H1 (cell line): ENCODE data around the gene WDR44. TPM values are rescaled to one million over a fixed set of nuclear protein-coding genes. Genes with fewer than 3 reads are reported as not detected.
A peak's percentile ranks its signal among the peaks of the same experiment; 100 is the strongest.

ENCODE experiments used
- CTCF ChIA-PET: fragments of 300-600 bp; sonication (Branson Sonifier 250); formaldehyde crosslinking; loops from one replicate; lab custom pipeline; 2021; ENCODE audit not compliant: partially characterized antibody; lab: Charles Lee
- POLR2A ChIA-PET: fragments of 300-600 bp; sonication (Branson Sonifier 250); formaldehyde crosslinking; loops from one replicate; lab custom pipeline; 2021; ENCODE audit warnings: inconsistent platforms; ENCODE audit not compliant: partially characterized antibody; lab: Charles Lee
- DNase-seq, 2 experiments: peaks; one replicate each; pipeline versions ENCODE4 v3.0.0 to v3.0.0-alpha.2; 2010 to 2022; ENCODE audit warnings: low spot score in 2 of 2, low read depth in 1 of 2, mixed read lengths in 1 of 2
- FAIRE-seq: peaks from 2 replicates; lab custom pipeline; 2011; peaks lifted over from hg19 to GRCh38; lab: Jason Lieb, UNC
- H2AFZ ChIP-seq: 2 replicates; pipeline ENCODE4 v1.8.1; 2012; ENCODE audit warnings: low read length, inconsistent platforms
- H2AK5ac ChIP-seq: 2 replicates; pipeline ENCODE4 v1.6.1; 2013; ENCODE audit warnings: low read depth, low read length
- H2BK120ac ChIP-seq: replicated peaks from 2 replicates; pipeline ENCODE3; 2013; ENCODE audit warnings: low read depth, low read length, inconsistent platforms
- H2BK12ac ChIP-seq: 2 replicates; pipeline ENCODE4 v1.6.1; 2013; ENCODE audit warnings: low read depth, low read length
- H2BK15ac ChIP-seq: 2 replicates; pipeline ENCODE4 v1.6.1; 2013; ENCODE audit warnings: low read length
- H2BK20ac ChIP-seq: 2 replicates; pipeline ENCODE4 v1.6.1; 2013; ENCODE audit warnings: low read length
- H2BK5ac ChIP-seq: 2 replicates; pipeline ENCODE4 v1.6.1; 2013; ENCODE audit warnings: low read depth, low read length
- H3K14ac ChIP-seq: 2 replicates; pipeline ENCODE4 v1.6.1; 2013; ENCODE audit warnings: inconsistent platforms; ENCODE audit not compliant: insufficient read length
- H3K18ac ChIP-seq: 2 replicates; pipeline ENCODE4 v1.6.1; 2013; ENCODE audit warnings: low read length; ENCODE audit errors: extremely low read depth
- H3K23ac ChIP-seq: 2 replicates; pipeline ENCODE4 v1.6.1; 2013; ENCODE audit warnings: inconsistent platforms; ENCODE audit not compliant: insufficient read length
- H3K23me2 ChIP-seq: 2 replicates; pipeline ENCODE4 v1.6.1; 2013; ENCODE audit warnings: low read depth, low read length
- H3K27ac ChIP-seq: 2 replicates; pipeline ENCODE4 v1.6.1; 2011; ENCODE audit warnings: low read depth, low read length, inconsistent platforms
- H3K27me3 ChIP-seq, 4 experiments: replicated peaks in 1 of 4; 1 replicate in 1 of 4; 2 replicates in 3 of 4; pipeline versions ENCODE4 v1.6.1 to v1.8.1; 2011 to 2013; ENCODE audit warnings: low read length in 3 of 4, mild to moderate bottlenecking in 3 of 4, inconsistent platforms in 2 of 4, mixed read lengths in 2 of 4, moderate library complexity in 1 of 4; ENCODE audit not compliant: control insufficient read depth in 3 of 4, insufficient read depth in 3 of 4; ENCODE audit errors: extremely low read depth in 1 of 4
- H3K36me3 ChIP-seq, 4 experiments: 2 replicates each; pipeline versions ENCODE4 v1.6.1 to v1.8.1; 2011 to 2013; ENCODE audit warnings: mild to moderate bottlenecking in 4 of 4, low read length in 3 of 4, moderate library complexity in 2 of 4, control low read depth in 1 of 4, inconsistent platforms in 1 of 4; ENCODE audit not compliant: insufficient read depth in 4 of 4, control insufficient read depth in 2 of 4
- H3K4ac ChIP-seq: replicated peaks from 2 replicates; pipeline ENCODE3; 2013; ENCODE audit warnings: low read length, low read depth, mixed read lengths, inconsistent platforms; ENCODE audit not compliant: insufficient read length
- H3K4me1 ChIP-seq, 4 experiments: replicated peaks in 1 of 4; 1 replicate in 1 of 4; 2 replicates in 3 of 4; pipeline versions ENCODE4 v1.6.1 to v1.8.1; 2011 to 2013; ENCODE audit warnings: low read length in 3 of 4, inconsistent platforms in 2 of 4, mixed read lengths in 1 of 4; ENCODE audit not compliant: insufficient read depth in 4 of 4, control insufficient read depth in 3 of 4
- H3K4me2 ChIP-seq, 2 experiments: 2 replicates each; pipeline versions ENCODE4 v1.6.1 to v1.8.1; 2011 to 2013; ENCODE audit warnings: low read depth in 2 of 2, low read length in 2 of 2, control low read depth in 1 of 2, inconsistent platforms in 1 of 2, mild to moderate bottlenecking in 1 of 2; ENCODE audit not compliant: insufficient read depth in 1 of 2
- H3K4me3 ChIP-seq, 4 experiments: fragments of 200-600, 300-600 bp in 1 of 4; sonication (generic), shearing (Covaris generic), sonication (Bioruptor Twin) in 1 of 4; 2 replicates each; pipeline versions ENCODE4 v1.5.1 to v1.8.1; 2011 to 2016; ENCODE audit warnings: low read length in 4 of 4, low read depth in 3 of 4, control low read depth in 2 of 4, inconsistent platforms in 2 of 4, mild to moderate bottlenecking in 2 of 4, mixed read lengths in 1 of 4, moderate library complexity in 1 of 4; ENCODE audit not compliant: insufficient read depth in 2 of 4; ENCODE audit errors: extremely low read depth in 1 of 4
- H3K56ac ChIP-seq: replicated peaks from 2 replicates; pipeline ENCODE3; 2013; ENCODE audit warnings: low read depth, mild to moderate bottlenecking, mixed read lengths, low read length, inconsistent platforms; ENCODE audit not compliant: insufficient read length
- H3K79me1 ChIP-seq: 2 replicates; pipeline ENCODE4 v1.6.1; 2013; ENCODE audit warnings: low read depth, low read length, control low read depth
- H3K79me2 ChIP-seq, 2 experiments: 2 replicates each; pipeline versions ENCODE4 v1.6.1 to v1.8.1; 2012 to 2013; ENCODE audit warnings: low read length in 2 of 2, mild to moderate bottlenecking in 2 of 2, inconsistent platforms in 1 of 2; ENCODE audit not compliant: insufficient read depth in 2 of 2, control insufficient read depth in 1 of 2
- H3K9ac ChIP-seq, 4 experiments: replicated peaks in 1 of 4; 1 replicate in 1 of 4; 2 replicates in 3 of 4; pipeline versions ENCODE4 v1.6.1 to v1.8.1; 2011 to 2013; ENCODE audit warnings: low read depth in 3 of 4, low read length in 3 of 4, control low read depth in 2 of 4, mild to moderate bottlenecking in 2 of 4, moderate library complexity in 2 of 4, inconsistent platforms in 1 of 4; ENCODE audit errors: extremely low read depth in 1 of 4
- H3K9me3 ChIP-seq, 2 experiments: 2 replicates each; pipeline versions ENCODE4 v1.6.1 to v1.8.1; 2012 to 2013; ENCODE audit warnings: mild to moderate bottlenecking in 2 of 2, moderate library complexity in 2 of 2, control low read depth in 1 of 2, inconsistent platforms in 1 of 2, low read depth in 1 of 2, low read length in 1 of 2, mixed read lengths in 1 of 2; ENCODE audit not compliant: insufficient read depth in 2 of 2
- H4K20me1 ChIP-seq, 2 experiments: replicated peaks in 1 of 2; 2 replicates each; pipeline versions ENCODE3 to v1.8.1; 2011 to 2013; ENCODE audit warnings: inconsistent platforms in 2 of 2, low read length in 2 of 2, mild to moderate bottlenecking in 1 of 2; ENCODE audit not compliant: insufficient read depth in 2 of 2, control insufficient read depth in 1 of 2
- H4K5ac ChIP-seq: 2 replicates; pipeline ENCODE4 v1.6.1; 2013; ENCODE audit warnings: low read length, low read depth, mixed read lengths, inconsistent platforms; ENCODE audit not compliant: insufficient read length
- H4K8ac ChIP-seq: 2 replicates; pipeline ENCODE4 v1.8.0; 2013; ENCODE audit warnings: mild to moderate bottlenecking, moderate library complexity, low read length, inconsistent platforms; ENCODE audit not compliant: insufficient read depth; ENCODE audit errors: extremely low read depth
- H4K91ac ChIP-seq: replicated peaks from 2 replicates; pipeline ENCODE3; 2013; ENCODE audit warnings: low read length, mixed read lengths, inconsistent platforms; ENCODE audit not compliant: insufficient read length
- BACH1 ChIP-seq: IDR thresholded peaks from 2 replicates; pipeline ENCODE4 v1.6.1; 2012; ENCODE audit warnings: low read length, improper control_type of control experiment
- CTCF ChIP-seq, 3 experiments: IDR thresholded peaks; 1 replicate in 2 of 3; 2 replicates in 1 of 3; pipeline versions ENCODE4 v1.5.1 to v1.6.1; 2011; ENCODE audit warnings: low read length in 3 of 3, mild to moderate bottlenecking in 3 of 3, inconsistent platforms in 2 of 3, low read depth in 1 of 3, moderate library complexity in 1 of 3; ENCODE audit not compliant: insufficient read depth in 1 of 3; ENCODE audit errors: control extremely low read depth in 1 of 3
- MAFK ChIP-seq: IDR thresholded peaks from 2 replicates; pipeline ENCODE4 v1.6.1; 2012; ENCODE audit warnings: low read depth, mild to moderate bottlenecking, improper control_type of control experiment, low read length
- POLR2A ChIP-seq, 2 experiments: IDR thresholded peaks; 1 replicate in 1 of 2; 2 replicates in 1 of 2; pipeline ENCODE4 v1.6.1; 2011; ENCODE audit warnings: low read depth in 2 of 2, low read length in 2 of 2, mild to moderate bottlenecking in 2 of 2; ENCODE audit errors: control extremely low read depth in 1 of 2
- RAD21 ChIP-seq, 2 experiments: IDR thresholded peaks in 1 of 2; conservative IDR thresholded peaks in 1 of 2; 2 replicates each; pipeline ENCODE4 v1.6.1; 2011; ENCODE audit warnings: low read depth in 2 of 2, low read length in 2 of 2, improper control_type of control experiment in 1 of 2, inconsistent platforms in 1 of 2, mild to moderate bottlenecking in 1 of 2, moderate library complexity in 1 of 2
- TAF1 ChIP-seq: IDR thresholded peaks from 2 replicates; pipeline ENCODE4 v1.6.1; 2011; ENCODE audit warnings: mild to moderate bottlenecking, low read depth, low read length
- TEAD4 ChIP-seq: IDR thresholded peaks from 2 replicates; pipeline ENCODE4 v1.6.1; 2012; ENCODE audit warnings: low read depth, low read length, inconsistent platforms, mixed read lengths
- WGBS, 2 experiments: shearing (Covaris generic) in 1 of 2; methylation state at CpG; one replicate each; pipeline versions ENCODE4 v1.1.6 to v1.1.7; 2013 to 2015; ENCODE audit warnings: low lambda C conversion rate in 2 of 2, mixed read lengths in 2 of 2, inconsistent platforms in 1 of 2, low coverage in 1 of 2, missing lambda C conversion rate in 1 of 2; ENCODE audit not compliant: insufficient replicate concordance in 2 of 2, insufficient coverage in 1 of 2, insufficient read length in 1 of 2; ENCODE audit errors: extremely low coverage in 1 of 2, missing lambda C conversion rate in 1 of 2; 5-methylcytosine and 5-hydroxymethylcytosine counted together
- polyA plus RNA-seq, 7 experiments: library from polyadenylated mRNA; depleted of rRNA in 3 of 7; stranded (reverse) in 5 of 7; unstranded in 2 of 7; fragments of >200 nt in 5 of 7; fragments of 200-250 nt in 2 of 7; gene quantifications; 1 replicate in 5 of 7; 2 replicates in 1 of 7; 4 replicates in 1 of 7; pipeline versions ENCODE4 v1.2.1 to v1.2.3, GENCODE V29; 2011 to 2013; ENCODE audit warnings: missing spikeins in 2 of 7, mixed read lengths in 2 of 7
- total RNA-seq: library from RNA; stranded (reverse); fragmentation: NEBNext Ultra II Directional; extraction: Animal tissue kit (Norgen Biotek cat#: 25700); gene quantifications from 2 replicates; pipeline ENCODE4 v1.2.1, GENCODE V29; 2021

Gene WDR44
- total and polyA plus RNA-seq, 2 of the 8 experiments (the other 6 are each of a cell fraction or from before 2014, with no cell fraction given), result 5.1 to 17.2 TPM

DNA sequence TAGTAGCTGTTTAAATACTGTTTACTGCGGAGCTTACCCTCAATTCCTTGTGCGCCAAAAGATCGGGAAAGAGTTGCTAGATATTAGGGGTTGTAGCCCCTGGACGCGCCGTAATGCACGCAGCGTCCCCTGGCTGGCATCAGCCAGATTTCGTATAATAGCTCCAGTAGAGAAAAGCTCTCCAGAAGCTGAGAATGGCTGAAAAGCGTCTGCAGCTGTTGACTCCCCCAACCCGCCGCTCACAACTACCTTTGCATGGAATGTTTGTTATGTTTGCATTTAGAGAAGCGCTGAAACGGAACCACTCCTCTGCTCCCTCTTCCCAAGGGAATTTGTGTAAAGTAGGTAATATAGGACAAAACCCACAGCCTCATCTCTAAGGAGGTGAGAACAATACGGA is 153.4 kb downstream of the WDR44 start:
- Histone ChIP-seq H3K4me1 (peaks cover 0 to 11% (median 8%) of the 10 kb centered on the region in 4 experiments; a peak in 5 of 7 replicates), H3K9ac (peak overlapping the region in 2 of 4 experiments; percentile 21 to 37; a peak in 2 of 7 replicates), H3K23me2 (peaks cover 5% of the 10 kb centered on the region; the same call in 1 of the 2 replicates), H3K79me1 (no peaks in the 10 kb centered on the region), H3K9me3 (no peaks in the 10 kb centered on the region), H3K56ac (no peak overlapping the region), H2BK5ac (no peak overlapping the region), H3K4me3 (peak overlapping the region in 2 of 4 experiments; percentile 21 to 39; a peak in 4 of 8 replicates), H3K36me3 (no peaks in the 10 kb centered on the region), H2BK120ac (no peak overlapping the region), H4K5ac (no peak overlapping the region), H3K14ac (no peak overlapping the region), H4K91ac (no peak overlapping the region), H3K18ac (no peak overlapping the region; the same call in 1 of the 2 replicates), H3K23ac (no peak overlapping the region), H2AFZ (peak overlapping the region; percentile 70; the same call in 1 of the 2 replicates), H3K27ac (no peak overlapping the region), H2BK12ac (no peak overlapping the region), H3K79me2 (peaks cover 0 to 8% of the 10 kb centered on the region in 2 experiments; a peak in 1 of 4 replicates), H2BK15ac (no peak overlapping the region), H3K4ac (no peak overlapping the region), H4K20me1 (no peaks in the 10 kb centered on the region), H3K27me3 (peaks cover 0 to 15% (median 9%) of the 10 kb centered on the region in 4 experiments; a peak in 6 of 7 replicates), H2BK20ac (no peak overlapping the region), H2AK5ac (no peak overlapping the region), H4K8ac (no peak overlapping the region), H3K4me2 (peak overlapping the region; percentile 51 to 57)
- peak in 1 of 2 experiments; percentile 47 for DNase-seq
- 11% methylated on average over 15 of the region's 15 CpGs; no CpG with 5 or more reads in 1 of the 2 experiments for WGBS, 2 experiments
- ChIA-PET CTCF (interaction anchor here (0.6 to 2.3 kb wide), 9 partner anchors 9 to 505 kb away, joined by 3 to 8 read pairs (median 4); no protein-coding TSS in a partner anchor), POLR2A (no interaction called here)
- no peak for FAIRE-seq
- TF ChIP-seq TAF1 (0 out of 2 replicates have a peak, but pooled peaks have one; percentile 37), BACH1 (no peak), CTCF (IDR thresholded peaks at IDR 0.05; ENCODE audit: control extremely low read depth in 1 of 3, insufficient read depth in 1 of 3, low read depth in 1 of 3, low read length in 3 of 3) (peak; percentile 10 to 18 (median 18); a peak in 3 of 4 replicates), MAFK (no peak), POLR2A (IDR thresholded peaks at IDR 0.05; ENCODE audit: control extremely low read depth in 1 of 2, low read depth in 2 of 2, low read length in 2 of 2) (0 out of 3 replicates have a peak, but pooled peaks of 1 of the 2 experiments have one; percentile 23), RAD21 (IDR thresholded peaks at IDR 0.05 in 1 of 2, conservative IDR thresholded peaks at IDR 0.05 in 1 of 2; ENCODE audit: low read depth in 2 of 2, low read length in 2 of 2) (peak in 1 of 2 experiments; percentile 24; a peak in 1 of 4 replicates), TEAD4 (peak; percentile 37; the same call in 1 of the 2 replicates)
